ENCODE measurements around the gene SORCS3.

Gene SORCS3

DNA sequence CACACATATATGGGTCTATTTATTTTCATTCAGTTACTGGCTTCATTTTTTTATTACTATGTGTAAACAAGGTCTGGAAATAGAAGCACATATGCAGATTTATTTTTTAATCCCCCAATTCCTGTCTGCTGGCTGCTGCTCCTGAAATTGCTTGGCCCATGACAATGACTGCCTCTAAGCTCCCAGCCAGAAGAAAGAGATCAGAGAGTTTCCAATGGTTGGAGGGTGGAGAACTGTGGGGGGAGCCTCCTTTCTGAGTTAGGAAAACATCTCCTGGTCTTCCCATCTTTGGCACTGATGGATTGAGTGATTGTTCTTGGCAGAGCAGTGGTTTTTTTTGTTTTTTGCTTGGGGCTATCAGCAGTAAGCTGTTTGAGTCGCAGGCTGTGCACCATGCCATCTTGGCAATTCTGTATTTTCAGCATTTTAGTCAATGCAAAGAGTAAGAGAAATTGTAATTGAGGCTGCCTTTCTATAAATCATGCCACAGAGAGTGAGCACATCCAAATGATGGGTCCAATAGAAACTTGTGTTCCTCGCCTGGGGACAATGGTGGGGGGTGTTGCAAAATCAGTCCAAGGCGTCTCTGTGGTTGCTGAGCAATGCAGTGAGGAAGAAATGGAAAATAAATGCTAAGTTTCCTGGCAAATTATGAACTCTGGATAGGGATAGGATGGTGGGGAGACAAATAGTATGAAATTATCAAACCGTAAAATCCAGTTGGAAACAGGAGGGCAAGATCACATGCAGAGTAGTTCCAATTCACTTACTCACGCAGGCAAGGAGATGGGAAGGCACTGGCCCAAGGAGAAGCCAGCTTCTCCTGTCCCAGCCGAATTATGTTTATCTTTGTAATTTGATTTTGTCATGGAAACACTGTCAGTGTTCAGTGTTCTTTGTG is 382.4 kb downstream of the SORCS3 start:
- Histone ChIP-seq H2AFZ (ENCODE audit: low read depth) (no peak overlapping the region), H3K27me3 (ENCODE audit: insufficient read depth, low read depth) (no peaks in the 10 kb centered on the region), H3K4me2 (no peak overlapping the region), H3K36me3 (ENCODE audit: insufficient read depth) (no peaks in the 10 kb centered on the region), H3K27ac (no peak overlapping the region), H3K9ac (no peak overlapping the region), H3K4me3 (IDR thresholded peaks at IDR 0.05; ENCODE audit: insufficient read depth, low read depth, low read length) (no peak overlapping the region), H3K79me2 (ENCODE audit: insufficient read depth, low read depth) (no peaks in the 10 kb centered on the region), H3K4me1 (ENCODE audit: low read depth, poor library complexity, severe bottlenecking) (no peaks in the 10 kb centered on the region), H4K20me1 (ENCODE audit: insufficient read depth) (no peaks in the 10 kb centered on the region)
- TF ChIP-seq, protein P1, sequence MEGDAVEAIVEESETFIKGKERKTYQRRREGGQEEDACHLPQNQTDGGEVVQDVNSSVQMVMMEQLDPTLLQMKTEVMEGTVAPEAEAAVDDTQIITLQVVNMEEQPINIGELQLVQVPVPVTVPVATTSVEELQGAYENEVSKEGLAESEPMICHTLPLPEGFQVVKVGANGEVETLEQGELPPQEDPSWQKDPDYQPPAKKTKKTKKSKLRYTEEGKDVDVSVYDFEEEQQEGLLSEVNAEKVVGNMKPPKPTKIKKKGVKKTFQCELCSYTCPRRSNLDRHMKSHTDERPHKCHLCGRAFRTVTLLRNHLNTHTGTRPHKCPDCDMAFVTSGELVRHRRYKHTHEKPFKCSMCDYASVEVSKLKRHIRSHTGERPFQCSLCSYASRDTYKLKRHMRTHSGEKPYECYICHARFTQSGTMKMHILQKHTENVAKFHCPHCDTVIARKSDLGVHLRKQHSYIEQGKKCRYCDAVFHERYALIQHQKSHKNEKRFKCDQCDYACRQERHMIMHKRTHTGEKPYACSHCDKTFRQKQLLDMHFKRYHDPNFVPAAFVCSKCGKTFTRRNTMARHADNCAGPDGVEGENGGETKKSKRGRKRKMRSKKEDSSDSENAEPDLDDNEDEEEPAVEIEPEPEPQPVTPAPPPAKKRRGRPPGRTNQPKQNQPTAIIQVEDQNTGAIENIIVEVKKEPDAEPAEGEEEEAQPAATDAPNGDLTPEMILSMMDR (conservative IDR thresholded peaks at IDR 0.05; ENCODE audit: low read depth, low read length), result no peak

DNA sequence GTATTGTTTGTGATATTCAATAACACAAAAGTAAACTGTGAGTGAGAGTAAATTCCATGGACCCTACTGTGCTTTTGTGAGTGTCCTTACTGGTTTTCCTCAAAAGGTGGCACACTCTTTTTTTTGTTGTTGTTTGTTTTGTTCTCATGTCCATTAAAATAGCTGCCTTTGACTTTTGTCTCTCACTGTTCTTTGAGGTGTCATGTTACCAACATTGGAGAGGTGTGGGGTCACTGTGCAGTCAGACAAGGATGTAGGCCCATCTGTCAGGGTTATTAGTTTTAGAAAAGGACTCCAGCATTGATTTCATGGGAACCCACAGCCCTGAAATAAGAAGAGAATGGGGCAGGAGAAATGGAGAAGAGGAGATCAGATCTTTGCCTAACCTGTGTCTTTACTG is 383.1 kb downstream of the SORCS3 start:
- H2AFZ ChIP-seq (ENCODE audit: low read depth), result no peak overlapping the region
- H3K36me3 ChIP-seq (ENCODE audit: insufficient read depth), result no peaks in the 10 kb centered on the region
- no peaks in the 10 kb centered on the region for H3K4me1 ChIP-seq (ENCODE audit: low read depth, poor library complexity, severe bottlenecking)
- no peak overlapping the region for H3K27ac ChIP-seq
- no peaks in the 10 kb centered on the region for H3K79me2 ChIP-seq (ENCODE audit: insufficient read depth, low read depth)
- no peak overlapping the region for H3K9ac ChIP-seq
- H3K4me2 ChIP-seq, result no peak overlapping the region
- H3K27me3 ChIP-seq (ENCODE audit: insufficient read depth, low read depth), result no peaks in the 10 kb centered on the region
- no peak overlapping the region for H3K4me3 ChIP-seq (IDR thresholded peaks at IDR 0.05; ENCODE audit: insufficient read depth, low read depth, low read length)
- TF ChIP-seq, protein P1 (conservative IDR thresholded peaks at IDR 0.05; ENCODE audit: low read depth, low read length), result no peak
- no peaks in the 10 kb centered on the region for H4K20me1 ChIP-seq (ENCODE audit: insufficient read depth)

DNA sequence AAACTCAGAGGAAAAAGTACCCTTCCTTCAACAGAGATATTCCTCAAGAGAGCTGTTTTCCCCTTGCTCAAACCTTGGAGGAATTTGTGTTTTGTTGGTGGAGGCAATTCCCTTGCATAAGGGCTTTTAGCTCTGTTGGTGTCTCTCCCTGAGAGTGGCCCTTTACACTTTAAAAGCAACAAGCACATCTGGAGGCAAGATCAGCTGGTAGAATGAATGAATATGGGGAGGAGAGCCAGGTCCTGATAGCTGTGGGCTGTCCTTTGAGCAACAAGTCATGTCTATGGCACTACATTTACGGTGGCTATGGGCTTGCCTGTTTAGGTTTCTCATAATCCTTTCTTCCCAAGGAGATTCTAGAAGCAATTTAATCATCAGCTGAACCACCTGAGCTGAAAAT is 384.0 kb downstream of the SORCS3 start:
- no peak overlapping the region for H3K27ac ChIP-seq
- no peaks in the 10 kb centered on the region for H3K27me3 ChIP-seq (ENCODE audit: insufficient read depth, low read depth)
- H4K20me1 ChIP-seq (ENCODE audit: insufficient read depth), result no peaks in the 10 kb centered on the region
- TF ChIP-seq, protein P1 (conservative IDR thresholded peaks at IDR 0.05; ENCODE audit: low read depth, low read length), result no peak
- no peak overlapping the region for H3K4me3 ChIP-seq (IDR thresholded peaks at IDR 0.05; ENCODE audit: insufficient read depth, low read depth, low read length)
- H3K9ac ChIP-seq, result no peak overlapping the region
- H3K36me3 ChIP-seq (ENCODE audit: insufficient read depth), result no peaks in the 10 kb centered on the region
- no peaks in the 10 kb centered on the region for H3K4me1 ChIP-seq (ENCODE audit: low read depth, poor library complexity, severe bottlenecking)
- H3K4me2 ChIP-seq, result no peak overlapping the region
- no peak overlapping the region for H2AFZ ChIP-seq (ENCODE audit: low read depth)
- H3K79me2 ChIP-seq (ENCODE audit: insufficient read depth, low read depth), result no peaks in the 10 kb centered on the region

DNA sequence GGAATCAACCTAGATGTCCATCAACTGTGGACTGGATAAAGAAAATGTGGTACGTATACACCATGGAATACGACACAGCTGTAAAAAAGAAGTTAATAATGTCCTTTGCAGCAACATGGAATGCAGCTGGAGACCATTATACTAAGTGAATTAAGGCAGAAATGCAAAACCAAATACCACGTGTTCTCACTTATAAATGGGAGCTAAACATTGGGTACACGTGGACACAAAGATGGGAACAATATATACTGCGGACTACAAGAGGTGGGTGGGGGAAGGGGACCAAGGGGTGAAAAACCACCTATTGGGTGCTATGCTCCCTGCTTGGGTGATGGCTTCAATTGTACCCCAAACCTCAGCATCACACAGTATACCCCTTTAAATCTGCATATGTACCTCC is 385.5 kb downstream of the SORCS3 start:
- H3K4me3 ChIP-seq (IDR thresholded peaks at IDR 0.05; ENCODE audit: insufficient read depth, low read depth, low read length), result no peak overlapping the region
- no peak overlapping the region for H2AFZ ChIP-seq (ENCODE audit: low read depth)
- no peaks in the 10 kb centered on the region for H3K27me3 ChIP-seq (ENCODE audit: insufficient read depth, low read depth)
- no peak overlapping the region for H3K4me2 ChIP-seq
- no peaks in the 10 kb centered on the region for H4K20me1 ChIP-seq (ENCODE audit: insufficient read depth)
- H3K27ac ChIP-seq, result no peak overlapping the region
- H3K79me2 ChIP-seq (ENCODE audit: insufficient read depth, low read depth), result no peaks in the 10 kb centered on the region
- TF ChIP-seq, protein P1 (conservative IDR thresholded peaks at IDR 0.05; ENCODE audit: low read depth, low read length), result no peak
- no peak overlapping the region for H3K9ac ChIP-seq
- H3K36me3 ChIP-seq (ENCODE audit: insufficient read depth), result no peaks in the 10 kb centered on the region
- H3K4me1 ChIP-seq (ENCODE audit: low read depth, poor library complexity, severe bottlenecking), result no peaks in the 10 kb centered on the region
